HepG2 (cell line): Measurements from ENCODE around the gene DDC. TPM values are rescaled to one million over a fixed set of nuclear protein-coding genes. Genes with fewer than 3 reads are reported as not detected.

Experiments
- MTA1 ChIP-seq: sonication (generic); formaldehyde crosslinking; IDR thresholded peaks from 2 replicates; pipeline ENCODE4 v1.4.0; 2020; ENCODE audit warnings: missing genetic modification reagents, mild to moderate bottlenecking, borderline replicate concordance
- RARA ChIP-seq: IDR thresholded peaks from 2 replicates; pipeline ENCODE4 v1.6.1; 2016; ENCODE audit warnings: missing genetic modification reagents, missing compliant biosample characterization
- SP4 ChIP-seq: sonication (generic); formaldehyde crosslinking; IDR thresholded peaks from 2 replicates; pipeline ENCODE4 v1.8.1; 2023; ENCODE audit warnings: mild to moderate bottlenecking, missing genetic modification reagents
- SRF ChIP-seq: IDR thresholded peaks from 2 replicates; pipeline ENCODE4 v1.6.1; 2011; ENCODE audit warnings: mild to moderate bottlenecking, low read depth, low read length, moderate library complexity
- SRSF4 ChIP-seq: fragments of 200-400 bp; formaldehyde crosslinking; IDR thresholded peaks from one replicate; pipeline ENCODE4 v1.6.1; 2018; ENCODE audit warnings: mild to moderate bottlenecking, low read depth, low read length, moderate library complexity; ENCODE audit not compliant: poor library complexity, severe bottlenecking
- TAF15 ChIP-seq: fragments of 200-400 bp; formaldehyde crosslinking; IDR thresholded peaks from one replicate; pipeline ENCODE4 v1.6.1; 2018; ENCODE audit warnings: mild to moderate bottlenecking, low read depth, low read length; ENCODE audit not compliant: poor library complexity, severe bottlenecking
- ZNF235 ChIP-seq: sonication (generic); formaldehyde crosslinking; IDR thresholded peaks from 2 replicates; pipeline ENCODE4 v1.8.1; 2023; ENCODE audit warnings: mild to moderate bottlenecking, missing genetic modification reagents, borderline replicate concordance
- ZNF296 ChIP-seq: sonication (generic); formaldehyde crosslinking; conservative IDR thresholded peaks from 2 replicates; pipeline ENCODE4 v1.5.0; 2020; ENCODE audit warnings: mild to moderate bottlenecking, missing genetic modification reagents
- ZNF326 ChIP-seq: sonication (generic); formaldehyde crosslinking; IDR thresholded peaks from 2 replicates; pipeline ENCODE4 v1.4.0; 2020; ENCODE audit warnings: missing genetic modification reagents, borderline replicate concordance
- ZNF883 ChIP-seq: sonication (generic); formaldehyde crosslinking; IDR thresholded peaks from 2 replicates; pipeline ENCODE4 v1.5.1; 2020; ENCODE audit warnings: mild to moderate bottlenecking, missing genetic modification reagents; ENCODE audit errors: not compliant biosample characterization
- polyA plus RNA-seq, 8 experiments: library from polyadenylated mRNA; depleted of rRNA in 3 of 8; stranded (reverse) in 7 of 8; unstranded in 1 of 8; fragments of >200 nt; fragmentation: Illumina TruSeq in 4 of 8; extraction: Trizol in 4 of 8; gene quantifications; 2 replicates each; pipeline versions ENCODE4 v1.2.1 to v1.2.3, GENCODE V29; 2011 to 2016; ENCODE audit warnings: low read depth in 4 of 8, missing spikeins in 1 of 8, mixed read lengths in 1 of 8; ENCODE audit not compliant: insufficient read depth in 1 of 8
- total RNA-seq, 5 experiments: library from RNA; depleted of rRNA; stranded (reverse); fragments of >200 nt; fragmentation: Illumina TruSeq; extraction: Trizol; gene quantifications; 2 replicates each; pipeline ENCODE4 v1.2.3, GENCODE V29; 2016; ENCODE audit warnings: low read depth in 1 of 5
- TF ChIP-seq, protein P1 (sequence below): sonication (generic); formaldehyde crosslinking; IDR thresholded peaks from 2 replicates; pipeline ENCODE4 v1.4.0; 2020; ENCODE audit warnings: mild to moderate bottlenecking, low read depth, missing genetic modification reagents
- TF ChIP-seq, protein P2 (sequence below): sonication (generic); formaldehyde crosslinking; IDR thresholded peaks from 2 replicates; pipeline ENCODE4; 2020; ENCODE audit warnings: missing genetic modification reagents, mild to moderate bottlenecking, borderline replicate concordance
- TF ChIP-seq, protein P3 (sequence below): sonication (generic); formaldehyde crosslinking; IDR thresholded peaks from 2 replicates; pipeline ENCODE4 v1.8.1; 2022; ENCODE audit warnings: low read depth, mild to moderate bottlenecking, missing genetic modification reagents
- TF ChIP-seq, protein P4 (sequence below), 2 experiments: sonication (generic) in 1 of 2; formaldehyde crosslinking in 1 of 2; IDR thresholded peaks; 2 replicates each; pipeline versions ENCODE4 v1.6.1 to v1.9.0; 2014 to 2022; ENCODE audit warnings: antibody characterized with exemption in 1 of 2, borderline replicate concordance in 1 of 2, inconsistent platforms in 1 of 2, low read depth in 1 of 2, missing genetic modification reagents in 1 of 2

Gene DDC
- total and polyA plus RNA-seq, 2 of the 13 experiments (the other 11 are each of a cell fraction or from before 2014, with no cell fraction given), result 11.7 to 93.3 TPM

DNA sequence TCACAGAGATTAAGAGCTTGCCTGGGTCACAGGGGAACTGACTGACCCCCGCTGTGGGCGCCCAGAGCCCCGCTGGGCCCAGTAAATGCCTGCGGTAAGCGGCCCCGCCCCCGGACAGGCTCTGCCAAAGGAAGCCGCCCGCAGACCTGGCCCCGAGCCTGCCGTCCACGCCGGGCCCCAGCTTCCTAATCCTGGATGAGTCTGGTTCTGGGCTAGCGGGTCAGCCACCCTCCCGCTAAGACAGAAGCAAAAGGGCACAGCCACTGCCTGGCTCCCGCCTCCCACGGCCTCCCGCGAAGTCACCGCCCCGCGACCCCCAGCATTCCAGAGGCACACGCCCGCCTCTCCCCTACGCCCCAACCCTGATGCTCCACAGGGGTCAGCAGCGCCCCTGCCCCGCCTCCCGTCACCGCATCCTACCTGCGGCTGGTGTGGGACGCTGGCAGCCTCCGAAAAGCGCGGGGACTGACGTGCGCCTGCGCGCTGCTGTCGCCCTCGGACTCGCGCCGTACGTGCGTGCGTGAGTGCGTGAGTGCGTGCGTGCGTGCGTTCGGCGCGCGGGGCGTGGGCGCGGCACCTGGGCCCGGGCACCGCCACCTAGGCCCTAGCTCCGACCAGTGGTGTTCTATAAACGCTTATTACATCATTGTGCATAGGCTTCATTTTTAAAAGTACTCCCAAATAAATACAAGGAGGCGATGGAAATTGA is 115.2 kb downstream of the DDC start, which contains the start of gene FIGNL1 (continued):
- TF ChIP-seq ZNF296 (CRISPR knock-in tag) (no peak), ZNF326 (CRISPR knock-in tag) (no peak), RARA (CRISPR knock-in tag) (0 out of 2 replicates have a peak, but pooled peaks have one; percentile 9), ZNF235 (CRISPR knock-in tag) (no peak), MTA1 (peak; percentile 65; the same call in 1 of the 2 replicates), ZNF883 (CRISPR knock-in tag) (peak; percentile 98), SRSF4 (no peak), TAF15 (peak; percentile 61), SP4 (CRISPR knock-in tag) (peak; percentile 64), SRF (no peak)
- TF ChIP-seq, protein P1, sequence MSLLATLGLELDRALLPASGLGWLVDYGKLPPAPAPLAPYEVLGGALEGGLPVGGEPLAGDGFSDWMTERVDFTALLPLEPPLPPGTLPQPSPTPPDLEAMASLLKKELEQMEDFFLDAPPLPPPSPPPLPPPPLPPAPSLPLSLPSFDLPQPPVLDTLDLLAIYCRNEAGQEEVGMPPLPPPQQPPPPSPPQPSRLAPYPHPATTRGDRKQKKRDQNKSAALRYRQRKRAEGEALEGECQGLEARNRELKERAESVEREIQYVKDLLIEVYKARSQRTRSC, result no peak
- TF ChIP-seq, protein P2, sequence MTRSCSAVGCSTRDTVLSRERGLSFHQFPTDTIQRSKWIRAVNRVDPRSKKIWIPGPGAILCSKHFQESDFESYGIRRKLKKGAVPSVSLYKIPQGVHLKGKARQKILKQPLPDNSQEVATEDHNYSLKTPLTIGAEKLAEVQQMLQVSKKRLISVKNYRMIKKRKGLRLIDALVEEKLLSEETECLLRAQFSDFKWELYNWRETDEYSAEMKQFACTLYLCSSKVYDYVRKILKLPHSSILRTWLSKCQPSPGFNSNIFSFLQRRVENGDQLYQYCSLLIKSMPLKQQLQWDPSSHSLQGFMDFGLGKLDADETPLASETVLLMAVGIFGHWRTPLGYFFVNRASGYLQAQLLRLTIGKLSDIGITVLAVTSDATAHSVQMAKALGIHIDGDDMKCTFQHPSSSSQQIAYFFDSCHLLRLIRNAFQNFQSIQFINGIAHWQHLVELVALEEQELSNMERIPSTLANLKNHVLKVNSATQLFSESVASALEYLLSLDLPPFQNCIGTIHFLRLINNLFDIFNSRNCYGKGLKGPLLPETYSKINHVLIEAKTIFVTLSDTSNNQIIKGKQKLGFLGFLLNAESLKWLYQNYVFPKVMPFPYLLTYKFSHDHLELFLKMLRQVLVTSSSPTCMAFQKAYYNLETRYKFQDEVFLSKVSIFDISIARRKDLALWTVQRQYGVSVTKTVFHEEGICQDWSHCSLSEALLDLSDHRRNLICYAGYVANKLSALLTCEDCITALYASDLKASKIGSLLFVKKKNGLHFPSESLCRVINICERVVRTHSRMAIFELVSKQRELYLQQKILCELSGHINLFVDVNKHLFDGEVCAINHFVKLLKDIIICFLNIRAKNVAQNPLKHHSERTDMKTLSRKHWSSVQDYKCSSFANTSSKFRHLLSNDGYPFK (CRISPR knock-in tag), result peak; percentile 72; the same call in 1 of the 2 replicates
- TF ChIP-seq, protein P3, sequence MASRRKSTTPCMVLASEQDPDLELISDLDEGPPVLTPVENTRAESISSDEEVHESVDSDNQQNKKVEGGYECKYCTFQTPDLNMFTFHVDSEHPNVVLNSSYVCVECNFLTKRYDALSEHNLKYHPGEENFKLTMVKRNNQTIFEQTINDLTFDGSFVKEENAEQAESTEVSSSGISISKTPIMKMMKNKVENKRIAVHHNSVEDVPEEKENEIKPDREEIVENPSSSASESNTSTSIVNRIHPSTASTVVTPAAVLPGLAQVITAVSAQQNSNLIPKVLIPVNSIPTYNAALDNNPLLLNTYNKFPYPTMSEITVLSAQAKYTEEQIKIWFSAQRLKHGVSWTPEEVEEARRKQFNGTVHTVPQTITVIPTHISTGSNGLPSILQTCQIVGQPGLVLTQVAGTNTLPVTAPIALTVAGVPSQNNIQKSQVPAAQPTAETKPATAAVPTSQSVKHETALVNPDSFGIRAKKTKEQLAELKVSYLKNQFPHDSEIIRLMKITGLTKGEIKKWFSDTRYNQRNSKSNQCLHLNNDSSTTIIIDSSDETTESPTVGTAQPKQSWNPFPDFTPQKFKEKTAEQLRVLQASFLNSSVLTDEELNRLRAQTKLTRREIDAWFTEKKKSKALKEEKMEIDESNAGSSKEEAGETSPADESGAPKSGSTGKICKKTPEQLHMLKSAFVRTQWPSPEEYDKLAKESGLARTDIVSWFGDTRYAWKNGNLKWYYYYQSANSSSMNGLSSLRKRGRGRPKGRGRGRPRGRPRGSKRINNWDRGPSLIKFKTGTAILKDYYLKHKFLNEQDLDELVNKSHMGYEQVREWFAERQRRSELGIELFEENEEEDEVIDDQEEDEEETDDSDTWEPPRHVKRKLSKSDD (CRISPR knock-in tag), result 0 out of 2 replicates have a peak, but pooled peaks have one; percentile 43
- TF ChIP-seq, protein P4, sequence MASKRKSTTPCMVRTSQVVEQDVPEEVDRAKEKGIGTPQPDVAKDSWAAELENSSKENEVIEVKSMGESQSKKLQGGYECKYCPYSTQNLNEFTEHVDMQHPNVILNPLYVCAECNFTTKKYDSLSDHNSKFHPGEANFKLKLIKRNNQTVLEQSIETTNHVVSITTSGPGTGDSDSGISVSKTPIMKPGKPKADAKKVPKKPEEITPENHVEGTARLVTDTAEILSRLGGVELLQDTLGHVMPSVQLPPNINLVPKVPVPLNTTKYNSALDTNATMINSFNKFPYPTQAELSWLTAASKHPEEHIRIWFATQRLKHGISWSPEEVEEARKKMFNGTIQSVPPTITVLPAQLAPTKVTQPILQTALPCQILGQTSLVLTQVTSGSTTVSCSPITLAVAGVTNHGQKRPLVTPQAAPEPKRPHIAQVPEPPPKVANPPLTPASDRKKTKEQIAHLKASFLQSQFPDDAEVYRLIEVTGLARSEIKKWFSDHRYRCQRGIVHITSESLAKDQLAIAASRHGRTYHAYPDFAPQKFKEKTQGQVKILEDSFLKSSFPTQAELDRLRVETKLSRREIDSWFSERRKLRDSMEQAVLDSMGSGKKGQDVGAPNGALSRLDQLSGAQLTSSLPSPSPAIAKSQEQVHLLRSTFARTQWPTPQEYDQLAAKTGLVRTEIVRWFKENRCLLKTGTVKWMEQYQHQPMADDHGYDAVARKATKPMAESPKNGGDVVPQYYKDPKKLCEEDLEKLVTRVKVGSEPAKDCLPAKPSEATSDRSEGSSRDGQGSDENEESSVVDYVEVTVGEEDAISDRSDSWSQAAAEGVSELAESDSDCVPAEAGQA (IDR thresholded peaks at IDR 0.05; ENCODE audit: low read depth), result peak; percentile 78
- TF ChIP-seq, protein P4 (CRISPR knock-in tag; IDR thresholded peaks at IDR 0.05; ENCODE audit: borderline replicate concordance), result no peak
